H7 (cell line): ENCODE measurements around the gene RALGAPB. TPM values are rescaled to one million over a fixed set of nuclear protein-coding genes. Genes with fewer than 3 reads are reported as not detected.
"Not testable (repeated sequence)": the region's sequence is repeated elsewhere in the genome, so short reads cannot be mapped to it uniquely, and the experiment has no call there.

Experiments used
- DNase-seq: peaks from one replicate; pipeline ENCODE4 v3.0.0; 2012
- H3K27me3 ChIP-seq: 2 replicates; pipeline ENCODE4 v1.6.0; 2011; ENCODE audit warnings: mild to moderate bottlenecking, low read length; ENCODE audit not compliant: control insufficient read depth, insufficient read depth
- H3K36me3 ChIP-seq: replicated peaks from 2 replicates; pipeline ENCODE4 v1.5.1; 2011; ENCODE audit warnings: low read length; ENCODE audit not compliant: control insufficient read depth, insufficient read depth
- H3K4me3 ChIP-seq: 2 replicates; pipeline ENCODE4 v1.5.1; 2011; ENCODE audit warnings: low read depth, mild to moderate bottlenecking, control low read depth, low read length, moderate library complexity; ENCODE audit not compliant: insufficient read depth
- total RNA-seq: library from RNA; depleted of rRNA; stranded (reverse); fragments of >200 nt; shearing (Covaris generic); gene quantifications from 2 replicates; pipeline ENCODE4 v1.2.3, GENCODE V29; 2014

The RALGAPB gene
- total RNA-seq, 1 experiment from 2014 or later: 17.5 TPM

GRCh38 chr20:38454556-38455473 is 17.8 kb upstream of the RALGAPB start:
- H3K27me3 ChIP-seq: no peaks in the 10 kb centered on the region
- no peak for DNase-seq

DNA sequence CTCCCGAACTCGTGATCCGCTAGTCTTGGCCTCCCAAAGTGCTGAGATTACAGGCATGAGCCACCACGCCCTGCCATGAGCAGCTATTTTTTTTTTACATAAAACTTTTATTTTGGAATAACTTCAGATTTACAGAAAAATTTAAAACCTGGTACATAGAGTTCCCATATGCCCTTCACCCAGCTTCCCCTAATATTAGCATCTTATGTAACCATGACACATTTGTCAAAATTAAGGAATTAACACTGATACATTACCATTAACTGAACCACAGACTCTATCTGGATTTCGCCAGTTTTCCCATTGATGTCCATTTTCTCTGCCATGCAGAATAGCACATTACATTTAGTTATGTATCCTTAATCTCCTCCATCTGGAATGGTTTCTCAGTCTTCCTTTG is 14.3 kb upstream of the RALGAPB start:
- H3K36me3 ChIP-seq: no peaks in the 10 kb centered on the region
- no peaks in the 10 kb centered on the region for H3K27me3 ChIP-seq
- no peak overlapping the region for H3K4me3 ChIP-seq
- no peak for DNase-seq

More at GRCh38 chr20:38454556-38455473, 17.8 kb upstream of the RALGAPB start:
- no peak overlapping the region for H3K4me3 ChIP-seq
- peaks cover 2% of the 10 kb centered on the region; the same call in 1 of the 2 replicates for H3K36me3 ChIP-seq

GRCh38 chr20:38460040-38460623 is 12.5 kb upstream of the RALGAPB start:
- H3K4me3 ChIP-seq: no peak overlapping the region
- H3K36me3 ChIP-seq: no peaks in the 10 kb centered on the region
- DNase-seq: no peak
- no peaks in the 10 kb centered on the region for H3K27me3 ChIP-seq

DNA sequence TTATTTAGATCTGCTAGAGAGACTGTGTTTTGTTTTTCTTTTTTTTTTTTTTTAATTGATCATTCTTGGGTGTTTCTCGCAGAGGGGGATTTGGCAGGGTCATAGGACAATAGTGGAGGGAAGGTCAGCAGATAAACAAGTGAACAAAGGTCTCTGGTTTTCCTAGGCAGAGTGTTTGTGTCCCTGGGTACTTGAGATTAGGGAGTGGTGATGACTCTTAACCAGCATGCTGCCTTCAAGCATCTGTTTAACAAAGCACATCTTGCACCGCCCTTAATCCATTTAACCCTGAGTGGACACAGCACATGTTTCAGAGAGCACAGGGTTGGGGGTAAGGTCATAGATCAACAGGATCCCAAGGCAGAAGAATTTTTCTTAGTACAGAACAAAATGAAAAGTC is 12.0 kb upstream of the RALGAPB start:
- not testable (repeated sequence) for H3K27me3 ChIP-seq, H3K4me3 ChIP-seq, H3K36me3 ChIP-seq, DNase-seq

DNA sequence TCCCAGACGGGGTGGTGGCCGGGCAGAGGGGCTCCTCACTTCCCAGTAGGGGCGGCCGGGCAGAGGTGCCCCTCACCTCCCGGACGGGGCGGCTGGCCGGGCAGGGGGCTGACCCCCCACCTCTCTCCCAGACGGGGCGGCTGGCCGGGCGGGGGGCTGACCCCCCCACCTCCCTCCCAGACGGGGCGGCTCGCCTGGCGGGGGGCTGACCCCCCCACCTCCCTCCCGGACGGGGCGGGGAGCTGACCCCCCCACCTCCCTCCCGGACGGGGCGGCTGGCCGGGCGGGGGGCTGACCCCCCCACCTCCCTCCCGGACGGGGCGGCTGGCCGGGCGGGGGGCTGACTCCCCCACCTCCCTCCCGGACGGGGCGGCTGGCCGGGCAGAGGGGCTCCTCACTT is 11.5 kb upstream of the RALGAPB start:
- not testable (repeated sequence) for H3K27me3 ChIP-seq, DNase-seq, H3K36me3 ChIP-seq, H3K4me3 ChIP-seq

DNA sequence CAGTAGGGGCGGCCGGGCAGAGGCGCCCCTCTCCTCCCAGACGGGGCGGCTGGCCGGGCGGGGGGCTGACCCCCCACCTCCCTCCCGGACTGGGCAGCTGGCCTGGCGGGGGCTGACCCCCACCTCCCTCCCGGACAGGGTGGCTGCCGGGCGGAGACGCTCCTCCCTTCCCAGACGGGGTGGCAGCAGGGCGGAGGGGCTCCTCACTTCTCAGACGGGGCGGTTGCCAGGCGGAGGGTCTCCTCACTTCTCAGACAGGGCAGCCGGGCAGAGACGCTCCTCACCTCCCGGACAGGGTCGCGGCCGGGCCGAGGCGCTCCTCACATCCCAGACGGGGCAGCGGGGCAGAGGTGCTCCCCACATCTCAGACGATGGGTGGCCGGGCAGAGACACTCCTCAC is 11.1 kb upstream of the RALGAPB start:
- H3K36me3 ChIP-seq, H3K4me3 ChIP-seq, DNase-seq, H3K27me3 ChIP-seq: not testable (repeated sequence)

DNA sequence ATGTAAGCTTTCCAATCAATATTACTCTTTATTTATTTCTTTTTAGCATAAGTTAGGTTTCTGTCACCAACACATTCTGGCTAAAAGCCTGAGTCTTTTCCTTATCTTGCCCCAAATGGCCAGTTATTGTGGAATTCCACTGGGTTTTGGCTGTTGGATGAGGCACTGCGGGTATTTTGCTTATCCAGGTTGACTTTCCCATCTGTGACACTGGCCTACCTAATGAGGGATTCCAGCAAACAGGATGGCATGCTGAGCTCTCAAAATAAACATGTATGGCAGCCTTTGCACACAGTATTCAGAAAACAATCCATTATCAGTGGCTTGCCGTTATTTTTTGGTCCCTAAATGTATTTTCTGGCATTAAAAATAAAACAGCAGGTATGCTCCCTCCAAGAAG is 6.5 kb upstream of the RALGAPB start:
- H3K27me3 ChIP-seq: no peaks in the 10 kb centered on the region
- H3K4me3 ChIP-seq: no peak overlapping the region
- no peaks in the 10 kb centered on the region for H3K36me3 ChIP-seq
- no peak for DNase-seq

DNA sequence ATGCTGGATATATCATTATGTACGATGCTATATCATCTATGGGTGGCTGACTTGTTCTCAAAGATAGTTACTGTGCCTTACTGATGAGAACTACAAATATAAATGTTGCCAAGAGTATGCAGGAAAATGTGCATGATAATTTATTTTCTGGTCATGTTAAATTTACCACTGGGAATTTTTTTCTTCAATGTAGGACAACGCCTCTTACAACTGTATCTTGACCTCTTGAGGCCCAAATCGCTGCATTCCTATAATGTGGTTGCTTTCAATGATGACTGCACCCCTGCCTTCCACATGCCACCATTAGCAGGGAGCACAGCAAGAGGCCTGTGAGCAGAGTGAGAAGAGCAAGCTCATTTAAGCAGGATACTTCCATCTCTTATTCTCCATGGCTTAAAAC is 5.7 kb upstream of the RALGAPB start:
- H3K36me3 ChIP-seq: no peaks in the 10 kb centered on the region
- no peak overlapping the region for H3K4me3 ChIP-seq
- no peak for DNase-seq
- no peaks in the 10 kb centered on the region for H3K27me3 ChIP-seq

DNA sequence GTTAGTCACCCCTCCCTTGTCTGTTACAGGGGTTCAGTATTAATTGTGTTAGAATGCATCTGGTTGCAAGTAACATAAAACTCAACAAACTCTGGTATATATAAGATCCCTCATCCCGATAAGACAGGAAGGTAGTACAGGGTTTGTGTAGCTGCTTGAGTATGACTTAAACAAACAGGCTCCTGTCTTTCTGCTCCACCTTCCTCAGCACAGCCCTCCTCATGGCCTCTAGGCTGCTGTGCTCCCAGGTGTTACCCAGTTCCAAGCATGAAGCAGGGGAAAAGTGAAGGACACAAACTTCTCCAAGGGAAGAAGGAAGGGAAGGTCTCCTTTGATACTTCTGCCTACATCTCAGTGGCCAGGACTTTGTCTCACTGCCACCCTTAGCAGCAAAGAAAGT is 1.4 kb upstream of the RALGAPB start:
- H3K36me3 ChIP-seq: no peaks in the 10 kb centered on the region
- no peak for DNase-seq
- no peak overlapping the region for H3K4me3 ChIP-seq
- H3K27me3 ChIP-seq: no peaks in the 10 kb centered on the region

DNA sequence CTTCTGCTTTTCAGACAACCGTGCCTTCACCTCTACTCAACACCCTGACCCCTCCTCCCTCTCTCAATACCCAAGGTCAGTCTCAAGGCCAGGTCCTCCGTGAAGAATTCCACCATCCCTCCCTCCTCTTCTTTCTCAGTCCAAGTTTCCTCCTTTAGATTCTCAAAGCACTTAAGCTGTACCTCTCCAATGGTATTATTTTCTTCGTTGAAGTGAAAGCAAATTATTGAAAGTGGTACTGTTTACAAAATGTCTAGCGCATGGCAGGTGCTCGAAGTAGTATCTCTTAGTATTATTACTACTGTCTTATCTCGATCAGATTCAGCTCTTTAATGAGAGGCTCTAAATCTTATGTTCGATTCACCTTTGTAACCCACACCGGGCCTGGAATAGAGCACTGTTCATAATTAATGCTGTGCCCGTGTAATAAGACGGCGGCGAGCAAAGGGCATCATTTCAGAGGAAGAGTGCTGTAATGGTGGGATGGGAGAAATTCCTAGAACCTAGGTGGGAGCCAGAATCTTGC is 593 bp upstream of the RALGAPB start:
- Histone ChIP-seq H3K4me3 (peak overlapping the region; percentile 47), H3K36me3 (no peaks in the 10 kb centered on the region), H3K27me3 (no peaks in the 10 kb centered on the region)
- DNase-seq: no peak

- DNase-seq: no peak
- H3K36me3 ChIP-seq: no peaks in the 10 kb centered on the region
- peak overlapping the region; percentile 75 for H3K4me3 ChIP-seq
These were observed 738 bp downstream of the RALGAPB start for GRCh38 chr20:38473367-38473795.

GRCh38 chr20:38477747-38478146 is 5.1 kb downstream of the RALGAPB start:
- H3K27me3 ChIP-seq: no peaks in the 10 kb centered on the region
- no peak for DNase-seq
- no peak overlapping the region for H3K4me3 ChIP-seq
- H3K36me3 ChIP-seq: no peaks in the 10 kb centered on the region

More at GRCh38 chr20:38473367-38473795, 738 bp downstream of the RALGAPB start:
- H3K27me3 ChIP-seq: no peaks in the 10 kb centered on the region

GRCh38 chr20:38479596-38479995 is 7.0 kb downstream of the RALGAPB start:
- H3K36me3 ChIP-seq: no peaks in the 10 kb centered on the region
- H3K4me3 ChIP-seq: no peak overlapping the region
- DNase-seq: no peak
- no peaks in the 10 kb centered on the region for H3K27me3 ChIP-seq

DNA sequence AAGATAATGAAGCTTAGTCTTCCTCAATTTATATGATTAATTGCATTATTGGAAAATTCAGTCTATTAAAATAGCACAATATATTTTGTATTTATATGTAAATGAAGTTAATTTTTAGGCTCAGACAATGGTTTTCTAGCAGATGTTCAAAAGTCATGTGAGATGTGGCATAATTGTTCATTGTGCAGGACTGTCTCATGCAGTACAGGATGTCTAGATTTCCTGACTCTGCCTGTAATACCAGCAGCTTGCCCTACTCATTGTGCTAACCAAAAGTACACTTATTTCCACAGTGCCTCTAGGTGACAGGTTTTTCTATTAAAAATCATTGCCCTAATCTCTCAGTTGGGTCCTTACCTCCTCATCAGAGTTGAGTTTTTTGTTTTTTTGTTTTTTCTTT is 12.4 kb downstream of the RALGAPB start:
- Histone ChIP-seq H3K27me3 (no peaks in the 10 kb centered on the region), H3K4me3 (no peak overlapping the region), H3K36me3 (no peaks in the 10 kb centered on the region; the same call in none of the 2 replicates)
- DNase-seq: no peak

GRCh38 chr20:38489181-38489580 is 16.5 kb downstream of the RALGAPB start:
- no peak for DNase-seq
- Histone ChIP-seq H3K27me3 (no peaks in the 10 kb centered on the region), H3K36me3 (peaks cover 4% of the 10 kb centered on the region), H3K4me3 (no peak overlapping the region)
